Astrocyte of the cerebellum (primary cell): ENCODE measurements around the gene QRFP.

ENCODE experiments used
- DNase-seq: peaks from one replicate; pipeline ENCODE4 v3.0.0-alpha.2; 2011; ENCODE audit warnings: low read depth
- H3K4me3 ChIP-seq: 2 replicates; pipeline ENCODE4 v1.5.1; 2011; ENCODE audit warnings: mild to moderate bottlenecking, low read depth, low read length, moderate library complexity
- in situ Hi-C: cut with HindIII; loops from 2 replicates; pipeline ENCODE4 v1.10.0; 2017; ENCODE audit warnings: low sequenced_read_pairs
- TF ChIP-seq, protein P1 (sequence below): IDR thresholded peaks from 2 replicates; pipeline ENCODE4 v1.5.1; 2012; ENCODE audit warnings: low read length, low read depth, moderate library complexity, mild to moderate bottlenecking; ENCODE audit errors: missing control alignments

QRFP gene

DNA sequence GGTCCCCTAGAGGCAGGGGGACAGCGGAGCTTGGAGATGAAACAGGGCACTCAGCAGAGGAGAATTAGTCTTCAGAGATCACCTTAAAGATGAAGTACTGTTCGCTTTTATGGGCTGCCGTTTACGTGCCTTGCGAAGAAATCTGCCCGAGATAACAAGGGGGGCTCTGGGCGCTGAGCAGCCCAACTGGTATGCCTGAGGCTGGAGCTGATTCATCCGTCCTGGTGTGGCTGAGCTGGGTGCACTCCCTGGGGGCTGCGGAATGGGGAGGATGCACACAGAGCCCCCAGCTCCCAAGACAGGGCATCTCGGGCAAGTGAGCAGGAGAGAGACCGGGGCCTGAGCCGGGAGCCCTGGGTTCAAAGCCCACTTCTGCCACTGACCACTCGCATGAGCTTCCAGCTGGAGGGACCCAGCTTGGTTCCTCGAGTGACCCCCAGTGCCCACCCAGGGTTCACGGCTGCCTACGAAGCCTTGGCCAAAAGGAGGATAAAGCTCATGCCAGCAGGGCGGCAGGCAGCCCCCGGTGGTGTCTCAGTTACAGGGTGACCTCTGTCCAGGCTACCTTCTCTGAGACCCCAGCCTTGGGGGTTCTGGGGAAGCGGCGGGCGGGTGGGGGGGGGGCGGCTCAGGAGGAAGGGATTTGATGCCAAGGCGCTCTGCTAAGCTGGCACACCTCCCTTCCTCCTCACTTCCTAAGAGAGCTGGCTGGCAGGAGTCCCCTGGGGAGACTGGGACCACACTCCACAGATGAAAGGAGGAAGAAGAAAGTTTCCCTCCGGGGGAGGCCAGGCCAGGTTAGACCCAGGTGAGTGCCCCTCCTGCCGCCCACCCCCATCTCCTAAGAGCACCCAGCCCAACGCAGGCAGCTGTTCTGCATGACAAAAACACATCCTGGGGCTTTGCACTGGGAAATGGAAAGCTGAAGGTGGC lies 36.8 kb upstream of the QRFP start:
- TF ChIP-seq, protein P1, sequence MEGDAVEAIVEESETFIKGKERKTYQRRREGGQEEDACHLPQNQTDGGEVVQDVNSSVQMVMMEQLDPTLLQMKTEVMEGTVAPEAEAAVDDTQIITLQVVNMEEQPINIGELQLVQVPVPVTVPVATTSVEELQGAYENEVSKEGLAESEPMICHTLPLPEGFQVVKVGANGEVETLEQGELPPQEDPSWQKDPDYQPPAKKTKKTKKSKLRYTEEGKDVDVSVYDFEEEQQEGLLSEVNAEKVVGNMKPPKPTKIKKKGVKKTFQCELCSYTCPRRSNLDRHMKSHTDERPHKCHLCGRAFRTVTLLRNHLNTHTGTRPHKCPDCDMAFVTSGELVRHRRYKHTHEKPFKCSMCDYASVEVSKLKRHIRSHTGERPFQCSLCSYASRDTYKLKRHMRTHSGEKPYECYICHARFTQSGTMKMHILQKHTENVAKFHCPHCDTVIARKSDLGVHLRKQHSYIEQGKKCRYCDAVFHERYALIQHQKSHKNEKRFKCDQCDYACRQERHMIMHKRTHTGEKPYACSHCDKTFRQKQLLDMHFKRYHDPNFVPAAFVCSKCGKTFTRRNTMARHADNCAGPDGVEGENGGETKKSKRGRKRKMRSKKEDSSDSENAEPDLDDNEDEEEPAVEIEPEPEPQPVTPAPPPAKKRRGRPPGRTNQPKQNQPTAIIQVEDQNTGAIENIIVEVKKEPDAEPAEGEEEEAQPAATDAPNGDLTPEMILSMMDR = no peak
- in situ Hi-C loops = no loop called here
- H3K4me3 ChIP-seq = no peak overlapping the region
- peak; percentile 16 for DNase-seq

GRCh38 chr9:130932255-130933079 lies 35.9 kb upstream of the QRFP start:
- DNase-seq = no peak
- TF ChIP-seq, protein P1 = no peak
- in situ Hi-C loops = no loop called here
- no peak overlapping the region for H3K4me3 ChIP-seq

DNA sequence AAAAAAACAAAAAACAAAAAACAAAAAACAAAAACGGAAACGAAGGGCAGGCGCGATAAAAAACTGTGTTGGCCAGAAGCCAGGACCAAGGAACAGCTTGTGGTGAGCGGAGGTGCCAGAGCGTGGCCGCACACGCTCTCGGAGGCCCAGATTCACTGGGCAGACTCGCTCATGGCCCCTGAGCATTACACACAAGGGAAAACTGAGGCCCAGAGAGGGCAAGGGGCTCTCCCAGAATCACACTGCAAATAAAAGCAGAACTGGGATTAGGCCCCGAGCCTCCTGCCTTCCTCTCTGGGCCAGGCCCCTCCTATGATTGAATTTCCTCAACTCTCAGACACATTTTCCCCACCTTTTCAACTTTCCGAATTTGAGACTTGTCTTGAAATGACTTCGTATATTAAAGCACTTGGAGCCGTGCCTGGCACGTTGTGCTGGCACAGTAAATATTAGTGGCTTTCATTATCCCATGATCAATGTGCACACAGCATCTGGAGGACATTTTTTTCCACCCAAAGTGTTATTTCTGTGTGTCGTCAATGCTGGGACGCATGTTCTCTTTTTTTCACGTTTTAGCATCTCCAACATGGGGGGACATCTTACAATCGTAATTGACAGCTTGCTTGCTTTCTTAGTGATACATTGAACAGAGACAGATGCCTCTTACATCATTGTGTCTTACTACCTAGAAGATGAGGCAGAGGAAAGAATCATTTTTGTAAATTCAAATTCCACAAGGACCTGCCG lies 35.1 kb upstream of the QRFP start:
- DNase-seq = no peak
- H3K4me3 ChIP-seq = no peak overlapping the region
- in situ Hi-C loops = no loop called here
- TF ChIP-seq, protein P1 = no peak

- in situ Hi-C loops = no loop called here
- H3K4me3 ChIP-seq = no peak overlapping the region
- no peak for DNase-seq
- TF ChIP-seq, protein P1 = no peak
Observed at GRCh38 chr9:130930804-130931349, 34.3 kb upstream of the QRFP start.

DNA sequence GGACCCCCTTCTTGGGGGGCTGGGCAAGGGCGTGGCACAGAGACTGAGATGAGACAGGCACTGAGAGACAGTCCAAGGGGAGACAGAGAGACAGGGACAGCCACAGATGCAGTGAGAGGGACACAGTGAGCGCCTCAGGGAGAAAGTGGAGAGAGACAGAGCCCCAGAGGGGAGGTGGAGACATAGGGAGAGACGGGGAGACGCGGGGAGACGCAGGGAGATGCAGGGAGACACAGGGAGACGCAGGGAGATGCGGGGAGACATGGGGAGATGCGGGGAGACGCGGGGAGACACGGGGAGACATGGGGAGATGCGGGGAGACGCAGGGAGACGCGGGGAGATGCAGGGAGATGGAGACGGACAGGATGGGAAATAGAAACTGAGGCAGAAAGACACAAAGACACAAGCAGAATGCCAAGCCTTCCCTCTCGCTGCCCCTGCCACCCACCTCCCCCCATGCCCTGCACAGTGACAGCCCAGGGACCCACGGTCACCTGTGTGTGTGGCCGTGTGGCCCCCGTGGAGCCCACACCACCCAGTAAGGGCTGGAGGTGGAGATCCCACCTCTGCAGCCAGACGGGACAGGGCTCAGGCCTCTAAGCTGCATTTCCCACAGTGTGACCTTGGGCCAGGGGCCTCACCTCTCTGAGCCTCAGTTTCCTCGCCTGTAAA lies 33.7 kb upstream of the QRFP start:
- H3K4me3 ChIP-seq = no peak overlapping the region
- in situ Hi-C loops = no loop called here
- TF ChIP-seq, protein P1 = no peak
- no peak for DNase-seq
